GM19468 (cell line): ENCODE results near the gene TMX3.

Experiments
- ATAC-seq: cut with Tn5 transposase; IDR thresholded peaks from one replicate; pipeline ENCODE4 v1.9.1; 2021; ENCODE audit warnings: mild to moderate bottlenecking, moderate library complexity, moderate number of reproducible peaks; ENCODE audit not compliant: unreplicated experiment; ENCODE audit errors: extremely low read depth

The TMX3 gene

GRCh38 chr18:68627812-68628211 is 87.1 kb downstream of the TMX3 start:
- no peak for ATAC-seq
